GM12865 (cell line): ENCODE measurements around the gene UNC13D.

Experiments
- DNase-seq: peaks from one replicate; pipeline ENCODE4 v3.0.0; 2010; ENCODE audit warnings: low read depth
- H3K4me3 ChIP-seq: 2 replicates; pipeline ENCODE4 v1.5.1; 2011; ENCODE audit warnings: mild to moderate bottlenecking, low read depth, low read length, control low read depth
- TF ChIP-seq, protein P1 (sequence below): IDR thresholded peaks from 2 replicates; pipeline ENCODE4 v1.5.1; 2011; ENCODE audit warnings: low read length, control low read depth, low read depth, inconsistent platforms; ENCODE audit not compliant: insufficient read depth; ENCODE audit errors: missing control alignments

UNC13D gene

GRCh38 chr17:75839942-75840798 is 4.0 kb downstream of the UNC13D start:
- TF ChIP-seq, protein P1, sequence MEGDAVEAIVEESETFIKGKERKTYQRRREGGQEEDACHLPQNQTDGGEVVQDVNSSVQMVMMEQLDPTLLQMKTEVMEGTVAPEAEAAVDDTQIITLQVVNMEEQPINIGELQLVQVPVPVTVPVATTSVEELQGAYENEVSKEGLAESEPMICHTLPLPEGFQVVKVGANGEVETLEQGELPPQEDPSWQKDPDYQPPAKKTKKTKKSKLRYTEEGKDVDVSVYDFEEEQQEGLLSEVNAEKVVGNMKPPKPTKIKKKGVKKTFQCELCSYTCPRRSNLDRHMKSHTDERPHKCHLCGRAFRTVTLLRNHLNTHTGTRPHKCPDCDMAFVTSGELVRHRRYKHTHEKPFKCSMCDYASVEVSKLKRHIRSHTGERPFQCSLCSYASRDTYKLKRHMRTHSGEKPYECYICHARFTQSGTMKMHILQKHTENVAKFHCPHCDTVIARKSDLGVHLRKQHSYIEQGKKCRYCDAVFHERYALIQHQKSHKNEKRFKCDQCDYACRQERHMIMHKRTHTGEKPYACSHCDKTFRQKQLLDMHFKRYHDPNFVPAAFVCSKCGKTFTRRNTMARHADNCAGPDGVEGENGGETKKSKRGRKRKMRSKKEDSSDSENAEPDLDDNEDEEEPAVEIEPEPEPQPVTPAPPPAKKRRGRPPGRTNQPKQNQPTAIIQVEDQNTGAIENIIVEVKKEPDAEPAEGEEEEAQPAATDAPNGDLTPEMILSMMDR: no peak
- H3K4me3 ChIP-seq: no peak overlapping the region
- DNase-seq: no peak

- H3K4me3 ChIP-seq: no peak overlapping the region
- TF ChIP-seq, protein P1: no peak
- DNase-seq: no peak
Measured at GRCh38 chr17:75838410-75838809, 5.8 kb downstream of the UNC13D start.

DNA sequence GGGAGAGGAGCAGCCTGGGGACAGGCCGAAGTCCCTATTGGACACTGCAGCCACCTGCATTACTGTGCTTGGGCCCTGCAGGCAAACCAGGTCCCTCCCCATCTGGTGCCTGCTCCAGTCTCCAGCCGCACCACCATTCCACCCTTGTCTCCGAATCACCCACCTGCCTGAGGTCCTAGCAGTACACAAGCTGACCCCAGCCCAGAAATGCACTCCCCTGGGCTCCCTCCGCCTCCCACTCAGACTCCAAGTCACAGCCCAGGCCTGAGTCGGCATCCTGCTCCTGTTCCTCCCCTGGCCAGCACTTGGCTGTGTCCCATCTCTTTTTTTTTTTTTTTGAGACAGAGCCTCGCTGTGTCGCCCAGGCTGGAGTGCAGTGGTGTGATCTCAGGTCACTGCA is 6.3 kb downstream of the UNC13D start:
- DNase-seq: no peak
- no peak overlapping the region for H3K4me3 ChIP-seq
- TF ChIP-seq, protein P1: no peak

GRCh38 chr17:75836605-75837004 is 7.6 kb downstream of the UNC13D start:
- TF ChIP-seq, protein P1: no peak
- no peak overlapping the region for H3K4me3 ChIP-seq

GRCh38 chr17:75835654-75835987 is 8.6 kb downstream of the UNC13D start:
- no peak overlapping the region for H3K4me3 ChIP-seq
- TF ChIP-seq, protein P1: no peak
- DNase-seq: no peak

More at GRCh38 chr17:75836605-75837004, 7.6 kb downstream of the UNC13D start:
- DNase-seq: no peak

DNA sequence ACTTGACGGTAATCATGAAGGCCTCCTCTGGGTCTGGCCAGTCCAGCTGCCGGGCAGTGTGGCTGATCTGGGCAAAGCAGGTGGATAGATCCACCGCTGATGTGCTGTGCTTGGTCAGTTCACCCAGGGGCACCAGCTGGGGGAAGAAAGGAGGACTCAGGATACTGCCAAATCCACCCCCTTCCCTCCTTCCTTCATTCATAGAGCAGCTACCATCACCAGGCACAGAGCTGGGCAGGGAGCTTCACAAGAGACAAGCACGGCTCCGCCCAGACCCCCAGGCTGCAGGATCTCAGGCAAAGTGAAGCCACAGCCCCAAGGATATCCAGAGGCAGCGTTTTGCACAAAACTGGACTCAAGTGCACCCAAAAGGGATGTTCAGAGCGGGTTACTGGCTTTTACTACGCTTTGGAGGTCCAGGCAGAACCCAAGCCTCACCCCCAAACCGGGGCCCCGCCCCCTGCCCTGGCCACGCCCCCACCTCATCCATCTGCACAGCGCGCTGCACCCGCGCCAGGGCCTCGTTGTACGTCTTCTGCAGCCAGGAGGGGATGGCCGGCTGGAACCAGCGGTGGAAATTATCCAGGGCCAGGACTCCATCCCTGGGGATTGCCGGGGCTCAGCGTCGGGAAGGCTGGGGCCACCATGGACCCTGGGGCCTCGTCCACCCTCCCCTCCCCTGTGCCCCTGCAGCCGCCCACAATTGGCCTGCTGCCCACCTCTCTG is 9.1 kb downstream of the UNC13D start:
- TF ChIP-seq, protein P1: no peak
- no peak overlapping the region for H3K4me3 ChIP-seq
- DNase-seq: no peak
